Spleen (tissue), 11 donors: Measurements from ENCODE around the gene CAPRIN2. TPM values are rescaled to one million over a fixed set of nuclear protein-coding genes. Genes with fewer than 3 reads are reported as not detected.

ENCODE experiments used
- DNase-seq: peaks from one replicate; pipeline ENCODE4 v3.0.0-alpha.2; 2020
- H3K27ac ChIP-seq, 8 donors: fragments of 200-600 bp; sonication (generic) in 7 of 8; 1 replicate in 4 of 8; 2 replicates in 4 of 8; pipeline versions ENCODE4 v1.5.0 to v1.8.0; 2016 to 2021; ENCODE audit warnings: inconsistent platforms in 4 of 8, mild to moderate bottlenecking in 4 of 8, moderate library complexity in 1 of 8
- H3K27me3 ChIP-seq, 7 donors: fragments of 200-600 bp; sonication (generic) in 6 of 7; replicated peaks in 1 of 7; 1 replicate in 4 of 7; 2 replicates in 3 of 7; pipeline versions ENCODE4 v1.5.0 to v1.8.0; 2016 to 2021; ENCODE audit warnings: inconsistent platforms in 3 of 7, mild to moderate bottlenecking in 1 of 7
- H3K36me3 ChIP-seq, 6 donors: fragments of 200-600 bp; sonication (generic) in 5 of 6; 1 replicate in 4 of 6; 2 replicates in 2 of 6; pipeline versions ENCODE4 v1.5.0 to v1.8.0; 2016 to 2021; ENCODE audit warnings: inconsistent platforms in 2 of 6
- H3K4me1 ChIP-seq, 6 donors: fragments of 200-600 bp; sonication (generic) in 5 of 6; 1 replicate in 3 of 6; 2 replicates in 3 of 6; pipeline versions ENCODE4 v1.5.0 to v1.8.0; 2016 to 2021; ENCODE audit warnings: inconsistent platforms in 3 of 6
- H3K4me3 ChIP-seq, 8 donors: fragments of 200-600 bp; sonication (generic) in 7 of 8; 1 replicate in 4 of 8; 2 replicates in 4 of 8; pipeline versions ENCODE4 v1.5.0 to v1.8.0; 2016 to 2021; ENCODE audit warnings: inconsistent platforms in 4 of 8, mild to moderate bottlenecking in 4 of 8, moderate library complexity in 2 of 8
- H3K9me3 ChIP-seq, 8 donors: fragments of 200-600 bp; sonication (generic) in 7 of 8; 1 replicate in 4 of 8; 2 replicates in 4 of 8; pipeline versions ENCODE4 v1.5.0 to v1.8.0; 2016 to 2021; ENCODE audit warnings: inconsistent platforms in 4 of 8
- POLR2A ChIP-seq, 3 donors: fragments of 450-650 bp; IDR thresholded peaks; one replicate each; pipeline ENCODE4 v1.5.1; 2017; ENCODE audit warnings: antibody characterized with exemption in 3 of 3, mild to moderate bottlenecking in 1 of 3
- POLR2AphosphoS5 ChIP-seq, 3 donors: sonication (generic); formaldehyde crosslinking; IDR thresholded peaks; one replicate each; pipeline ENCODE4 v1.5.1; 2017; ENCODE audit warnings: antibody characterized with exemption in 3 of 3
- WGBS, 5 donors: extraction: QIAGEN DNeasy Blood & Tissue Kit in 3 of 5; methylation state at CpG; one replicate each; pipeline versions ENCODE4 v1.1.5 to v1.1.7; 2013 to 2018; 5-methylcytosine and 5-hydroxymethylcytosine counted together
- intact Hi-C: fragments of 100-400 bp; cut with DNase I; formaldehyde crosslinking; loops from one replicate; pipeline ENCODE4 v1.15.0; 2023; ENCODE audit warnings: low total_unique reads
- polyA plus RNA-seq, 3 donors: library from polyadenylated mRNA; stranded (reverse); fragments of 200-250 nt; gene quantifications; one replicate each; pipeline ENCODE4 v1.2.1, GENCODE V29; 2013
- total RNA-seq, 7 donors: library from RNA; depleted of rRNA in 3 of 7; stranded (reverse); fragments of >200 nt in 3 of 7; fragmentation: NEBNext Ultra II Directional in 4 of 7; extraction: Animal tissue kit (Norgen Biotek cat#: 25700) in 4 of 7; gene quantifications; one replicate each; pipeline versions ENCODE4 v1.1.0 to v1.2.1, GENCODE V29; 2016 to 2021
- TF ChIP-seq, protein P1 (sequence below), 11 experiments: fragments of 200-600 bp in 7 of 11; fragments of 450-650 bp in 4 of 11; sonication (generic) in 4 of 11; IDR thresholded peaks in 8 of 11; conservative IDR thresholded peaks in 3 of 11; 1 replicate in 7 of 11; 2 replicates in 4 of 11; pipeline versions ENCODE4 v1.4.0 to v1.8.0; 2016 to 2021; ENCODE audit warnings: antibody characterized with exemption in 11 of 11, inconsistent platforms in 4 of 11, mild to moderate bottlenecking in 1 of 11
- donor health status: healthy with polysubstance abuse.
- donor health status: DM: no; HTN: no; CAD: no; lungs with moderate emphysema.
- donor health status: DM: no; HTN: no; CAD: no.
- donor health status: Bipolar disorder and iron deficiency.
- donor health status: healthy.
- donor health status: DM: no; HTN: no; CAD: no.
- donor health status: DM: yes; HTN: yes; CAD: no.

The CAPRIN2 gene
- total and polyA plus RNA-seq, 10 donors, result 11.4 to 54.5 (median 25.5) TPM

DNA sequence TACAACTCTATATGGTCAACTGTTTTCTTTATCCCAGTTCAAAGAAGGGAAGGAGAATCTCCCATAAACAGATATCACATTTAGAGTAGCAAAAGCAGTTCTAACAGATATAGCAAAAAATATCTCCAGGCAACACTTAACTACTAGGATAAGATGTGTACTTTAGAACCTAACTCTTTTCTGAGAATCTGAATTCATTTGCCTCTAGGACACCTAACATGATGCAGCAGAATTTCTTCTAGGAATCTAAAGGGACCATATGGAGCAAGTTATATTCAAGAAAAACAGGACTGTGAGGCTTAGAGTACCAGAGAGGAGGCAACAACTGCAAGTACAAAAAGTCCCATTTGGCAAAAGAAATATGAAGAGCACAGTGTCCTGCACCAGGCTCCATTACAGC is 24.4 kb upstream of the CAPRIN2 start:
- H3K4me3 ChIP-seq, result no peak overlapping the region
- no peak for TF ChIP-seq POLR2AphosphoS5 (IDR thresholded peaks at IDR 0.05)
- no peak for TF ChIP-seq POLR2A (IDR thresholded peaks at IDR 0.05)
- TF ChIP-seq, protein P1, sequence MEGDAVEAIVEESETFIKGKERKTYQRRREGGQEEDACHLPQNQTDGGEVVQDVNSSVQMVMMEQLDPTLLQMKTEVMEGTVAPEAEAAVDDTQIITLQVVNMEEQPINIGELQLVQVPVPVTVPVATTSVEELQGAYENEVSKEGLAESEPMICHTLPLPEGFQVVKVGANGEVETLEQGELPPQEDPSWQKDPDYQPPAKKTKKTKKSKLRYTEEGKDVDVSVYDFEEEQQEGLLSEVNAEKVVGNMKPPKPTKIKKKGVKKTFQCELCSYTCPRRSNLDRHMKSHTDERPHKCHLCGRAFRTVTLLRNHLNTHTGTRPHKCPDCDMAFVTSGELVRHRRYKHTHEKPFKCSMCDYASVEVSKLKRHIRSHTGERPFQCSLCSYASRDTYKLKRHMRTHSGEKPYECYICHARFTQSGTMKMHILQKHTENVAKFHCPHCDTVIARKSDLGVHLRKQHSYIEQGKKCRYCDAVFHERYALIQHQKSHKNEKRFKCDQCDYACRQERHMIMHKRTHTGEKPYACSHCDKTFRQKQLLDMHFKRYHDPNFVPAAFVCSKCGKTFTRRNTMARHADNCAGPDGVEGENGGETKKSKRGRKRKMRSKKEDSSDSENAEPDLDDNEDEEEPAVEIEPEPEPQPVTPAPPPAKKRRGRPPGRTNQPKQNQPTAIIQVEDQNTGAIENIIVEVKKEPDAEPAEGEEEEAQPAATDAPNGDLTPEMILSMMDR (IDR thresholded peaks at IDR 0.05 in 8 of 11, conservative IDR thresholded peaks at IDR 0.05 in 3 of 11), result no peak
- no peak overlapping the region for H3K27ac ChIP-seq
- no peak for DNase-seq
- H3K36me3 ChIP-seq, result no peaks in the 10 kb centered on the region
- peaks cover 0 to 34% (median 26%) of the 10 kb centered on the region in 8 donors for H3K9me3 ChIP-seq
- H3K4me1 ChIP-seq, result no peaks in the 10 kb centered on the region
- intact Hi-C loops, result no loop called here
- H3K27me3 ChIP-seq, result no peaks in the 10 kb centered on the region

DNA sequence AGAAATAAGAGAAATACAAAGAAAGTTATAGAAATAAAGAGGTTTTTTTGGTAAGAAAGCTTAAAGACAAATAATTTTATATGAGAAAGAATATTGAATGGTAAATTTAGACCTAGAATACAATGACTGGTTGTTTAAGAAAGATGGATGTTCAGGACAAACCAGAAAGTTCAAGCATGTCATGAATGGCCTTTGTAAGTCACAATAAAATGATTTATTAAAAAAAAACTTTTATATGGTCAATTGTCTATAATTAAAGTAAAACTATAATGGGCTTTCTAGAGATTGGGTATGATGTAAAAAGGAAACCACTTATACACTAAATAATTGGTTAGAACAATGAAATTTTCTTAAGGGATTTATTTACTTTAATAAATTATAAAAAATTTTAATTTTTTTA is 19.8 kb upstream of the CAPRIN2 start:
- Histone ChIP-seq H3K36me3 (no peaks in the 10 kb centered on the region), H3K4me3 (no peak overlapping the region), H3K27me3 (no peaks in the 10 kb centered on the region), H3K4me1 (no peaks in the 10 kb centered on the region), H3K27ac (no peak overlapping the region), H3K9me3 (peaks cover 0 to 37% (median 28%) of the 10 kb centered on the region in 8 donors)
- DNase-seq, result no peak
- intact Hi-C loops, result no loop called here
- TF ChIP-seq, protein P1 (IDR thresholded peaks at IDR 0.05 in 8 of 11, conservative IDR thresholded peaks at IDR 0.05 in 3 of 11), result no peak
- TF ChIP-seq POLR2AphosphoS5 (IDR thresholded peaks at IDR 0.05), result no peak
- TF ChIP-seq POLR2A (IDR thresholded peaks at IDR 0.05), result no peak

DNA sequence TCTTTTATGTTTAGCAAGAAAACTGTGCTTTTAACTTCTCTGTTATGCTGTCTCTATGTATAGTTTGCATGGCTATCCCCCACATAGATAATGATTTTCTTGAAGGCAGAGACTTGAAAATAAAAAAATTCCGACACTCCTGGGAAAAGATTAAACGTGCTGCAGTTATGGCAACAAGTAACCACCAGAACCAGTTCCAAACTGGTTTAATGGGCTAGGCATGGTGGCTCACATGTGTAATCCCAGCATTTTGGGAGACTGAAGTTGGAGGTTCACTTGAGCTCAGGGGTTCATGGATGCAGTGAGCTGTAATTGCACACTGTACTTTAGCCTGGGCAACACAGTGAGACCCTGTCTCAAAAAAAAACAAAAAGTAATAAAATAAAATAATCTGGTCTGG is 15.1 kb upstream of the CAPRIN2 start:
- Histone ChIP-seq H3K27me3 (no peaks in the 10 kb centered on the region), H3K4me1 (no peaks in the 10 kb centered on the region), H3K4me3 (no peak overlapping the region), H3K27ac (no peak overlapping the region), H3K36me3 (no peaks in the 10 kb centered on the region), H3K9me3 (peaks cover 0 to 13% (median 8%) of the 10 kb centered on the region in 8 donors)
- WGBS, 5 donors, result 80 to 89% (median 85%) methylated on average over 2 of the region's 2 CpGs
- intact Hi-C loops, result no loop called here
- TF ChIP-seq, protein P1 (IDR thresholded peaks at IDR 0.05 in 8 of 11, conservative IDR thresholded peaks at IDR 0.05 in 3 of 11), result no peak
- TF ChIP-seq POLR2A (IDR thresholded peaks at IDR 0.05) (no peak), POLR2AphosphoS5 (IDR thresholded peaks at IDR 0.05) (no peak)
- DNase-seq, result no peak

DNA sequence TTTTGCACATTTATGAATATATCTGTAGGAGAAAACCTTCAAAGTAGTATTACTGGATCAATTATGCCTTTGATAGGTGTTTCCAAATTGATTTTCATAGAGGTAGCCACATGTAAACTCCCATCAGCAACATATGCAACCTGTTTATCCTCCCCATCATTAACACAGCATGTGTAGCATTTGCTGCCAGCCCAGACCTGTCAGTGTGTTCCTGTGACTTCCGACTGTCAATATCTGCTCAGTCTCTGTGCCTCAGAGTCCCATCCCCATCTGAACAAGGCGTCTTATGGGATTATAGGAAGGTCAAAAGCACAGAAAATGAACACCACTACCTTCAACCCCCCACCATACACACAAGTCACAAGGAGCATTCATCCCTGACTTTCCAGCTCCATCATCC is 9.5 kb upstream of the CAPRIN2 start:
- Histone ChIP-seq H3K9me3 (peaks cover 0 to 8% (median 0%) of the 10 kb centered on the region in 8 donors), H3K27me3 (no peaks in the 10 kb centered on the region), H3K4me3 (no peak overlapping the region), H3K4me1 (no peaks in the 10 kb centered on the region), H3K36me3 (no peaks in the 10 kb centered on the region), H3K27ac (no peak overlapping the region)
- WGBS, 5 donors, result 72 to 90% (median 83%) methylated on average over 2 of the region's 2 CpGs
- intact Hi-C loops, result no loop called here
- DNase-seq, result no peak
- TF ChIP-seq POLR2AphosphoS5 (IDR thresholded peaks at IDR 0.05), result no peak
- TF ChIP-seq, protein P1 (IDR thresholded peaks at IDR 0.05 in 8 of 11, conservative IDR thresholded peaks at IDR 0.05 in 3 of 11), result no peak
- no peak for TF ChIP-seq POLR2A (IDR thresholded peaks at IDR 0.05)
